CD4-positive, alpha-beta T cell treated with Interleukin-1 beta for 1 hour (primary cell): Measurements from ENCODE around the gene CDH4.
"Not testable (repeated sequence)": the region's sequence is repeated elsewhere in the genome, so short reads cannot be mapped to it uniquely, and the experiment has no call there.

Source experiments
- DNase-seq, 2 donors: peaks; one replicate each; pipeline ENCODE4 v3.0.0-alpha.2; 2020 to 2022

Gene CDH4

GRCh38 chr20:61424011-61424627 is 172.1 kb downstream of the CDH4 start:
- DNase-seq = no peak

- DNase-seq = no peak
Observed at GRCh38 chr20:61424628-61425420, 172.8 kb downstream of the CDH4 start.

GRCh38 chr20:61425541-61425991 is 173.5 kb downstream of the CDH4 start:
- DNase-seq = not testable (repeated sequence)

- no peak for DNase-seq
Observed at GRCh38 chr20:61426352-61426751, 174.3 kb downstream of the CDH4 start.

GRCh38 chr20:61429458-61430227 is 177.6 kb downstream of the CDH4 start:
- DNase-seq = no peak

- DNase-seq = no peak
Observed at GRCh38 chr20:61430228-61430624, 178.2 kb downstream of the CDH4 start.

GRCh38 chr20:61433176-61433575 is 181.1 kb downstream of the CDH4 start:
- no peak for DNase-seq

GRCh38 chr20:61433816-61434215 is 181.8 kb downstream of the CDH4 start:
- no peak for DNase-seq

- no peak for DNase-seq
Observed at GRCh38 chr20:61434341-61434781, 182.3 kb downstream of the CDH4 start.

GRCh38 chr20:61435184-61435822 is 183.2 kb downstream of the CDH4 start:
- no peak for DNase-seq

GRCh38 chr20:61435823-61436220 is 183.8 kb downstream of the CDH4 start:
- DNase-seq = no peak

- no peak for DNase-seq
Observed at GRCh38 chr20:61436283-61436666, 184.2 kb downstream of the CDH4 start.

GRCh38 chr20:61436667-61437279 is 184.7 kb downstream of the CDH4 start:
- DNase-seq = no peak

GRCh38 chr20:61437280-61438206 is 185.5 kb downstream of the CDH4 start:
- DNase-seq = no peak

- DNase-seq = no peak
Observed at GRCh38 chr20:61438285-61438684, 186.2 kb downstream of the CDH4 start.

- DNase-seq = no peak
Observed at GRCh38 chr20:61439251-61439650, 187.2 kb downstream of the CDH4 start.

GRCh38 chr20:61440548-61441055 is 188.5 kb downstream of the CDH4 start:
- DNase-seq = no peak

GRCh38 chr20:61441537-61441936 is 189.5 kb downstream of the CDH4 start:
- no peak for DNase-seq

- no peak for DNase-seq
Observed at GRCh38 chr20:61442075-61442670, 190.1 kb downstream of the CDH4 start.

GRCh38 chr20:61442718-61443117 is 190.7 kb downstream of the CDH4 start:
- DNase-seq = no peak
